HCT116 (cell line): ENCODE results near the gene APC2. TPM values are rescaled to one million over a fixed set of nuclear protein-coding genes. Genes with fewer than 3 reads are reported as not detected.

ENCODE experiments used
- ATAC-seq: fragments of 200-7000 bp; cut with Tn5 transposase; 2 replicates; pipeline ENCODE4 v1.9.1; 2020; ENCODE audit warnings: mild to moderate bottlenecking, moderate library complexity
- BruUV-seq: library from RNA; stranded (reverse); fragments of 400-500 nt; replicated peaks from 2 replicates; lab custom pipeline; 2021; lab: Mats Ljungman, UMichigan
- CTCF ChIA-PET: fragments of 300-600 bp; sonication (Branson Sonifier 250); formaldehyde crosslinking; loops from one replicate; lab custom pipeline; 2021; ENCODE audit warnings: antibody characterized with exemption; lab: Charles Lee
- POLR2A ChIA-PET: fragments of 300-600, 350-600 bp; sonication (Branson Sonifier 250); formaldehyde crosslinking; loops from one replicate; lab custom pipeline; 2021; ENCODE audit warnings: antibody characterized with exemption; lab: Charles Lee
- RAD21 ChIA-PET, 2 experiments: fragments of 300-600 bp; sonication (Branson Sonifier 250); formaldehyde crosslinking; loops; one replicate each; lab custom pipeline; 2023; ENCODE audit warnings: low total read pairs in 2 of 2; ENCODE audit not compliant: uncharacterized antibody in 2 of 2, unreplicated experiment in 2 of 2, low non-redundant PET in 1 of 2; lab: Charles Lee
- DNase-seq: peaks from one replicate; pipeline ENCODE4 v3.0.0-alpha.2; 2010; ENCODE audit warnings: low read depth, low spot score
- H2AFZ ChIP-seq: fragments of 200-600 bp; shearing (Covaris generic), sonication (generic); 2 replicates; pipeline ENCODE4 v1.6.1; 2017; ENCODE audit warnings: low read depth, mixed run types, mixed read lengths, antibody characterized with exemption, low read length; ENCODE audit not compliant: poor library complexity, severe bottlenecking
- H3K27ac ChIP-seq: 2 replicates; pipeline ENCODE4 v1.5.1; 2012; ENCODE audit warnings: low read depth, low read length
- H3K27me3 ChIP-seq: fragments of 200-600 bp; sonication (generic); 2 replicates; pipeline ENCODE4 v1.6.1; 2016; ENCODE audit warnings: mixed run types, low read length, mixed read lengths; ENCODE audit not compliant: insufficient read depth
- H3K36me3 ChIP-seq, 2 experiments: fragments of 200-500 bp in 1 of 2; fragments of 200-600 bp in 1 of 2; sonication (Bioruptor generic) in 1 of 2; sonication (generic) in 1 of 2; 2 replicates each; pipeline versions ENCODE4 v1.5.1 to v1.6.1; 2014 to 2016; ENCODE audit warnings: low read length in 2 of 2, inconsistent platforms in 1 of 2, mixed read lengths in 1 of 2, mixed run types in 1 of 2; ENCODE audit not compliant: insufficient read depth in 2 of 2, control insufficient read depth in 1 of 2
- H3K4me1 ChIP-seq, 2 experiments: fragments of 200-600 bp in 1 of 2; sonication (generic) in 1 of 2; 2 replicates each; pipeline versions ENCODE4 v1.5.1 to v1.6.1; 2012 to 2017; ENCODE audit warnings: low read length in 2 of 2, inconsistent platforms in 1 of 2, mild to moderate bottlenecking in 1 of 2, mixed read lengths in 1 of 2, mixed run types in 1 of 2, moderate library complexity in 1 of 2; ENCODE audit not compliant: insufficient read depth in 2 of 2, control insufficient read depth in 1 of 2
- H3K4me2 ChIP-seq: fragments of 200-600 bp; sonication (generic); 2 replicates; pipeline ENCODE4 v1.6.1; 2017; ENCODE audit warnings: mixed run types, low read length, mixed read lengths
- H3K4me3 ChIP-seq, 2 experiments: fragments of 200-600 bp in 1 of 2; sonication (generic) in 1 of 2; replicated peaks in 1 of 2; 2 replicates each; pipeline ENCODE4 v1.5.1; 2011 to 2016; ENCODE audit warnings: low read length in 2 of 2, control low read depth in 1 of 2, low read depth in 1 of 2, mild to moderate bottlenecking in 1 of 2, mixed read lengths in 1 of 2, mixed run types in 1 of 2
- H3K79me2 ChIP-seq: fragments of 200-600 bp; sonication (generic); 2 replicates; pipeline ENCODE4 v1.6.1; 2017; ENCODE audit warnings: mild to moderate bottlenecking, mixed run types, low read length, moderate library complexity, mixed read lengths; ENCODE audit not compliant: insufficient read depth
- H3K9ac ChIP-seq: fragments of 200-600 bp; sonication (generic); 2 replicates; pipeline ENCODE4 v1.6.1; 2016; ENCODE audit warnings: low read length, mixed read lengths
- H3K9me2 ChIP-seq: fragments of 200-600 bp; sonication (generic), shearing (Covaris generic); 2 replicates; pipeline ENCODE4 v1.6.1; 2017; ENCODE audit warnings: mixed run types, mild to moderate bottlenecking, moderate library complexity; ENCODE audit not compliant: insufficient read depth
- H3K9me3 ChIP-seq, 2 experiments: fragments of 200-500 bp in 1 of 2; fragments of 200-600 bp in 1 of 2; sonication (Bioruptor generic) in 1 of 2; sonication (generic) in 1 of 2; 2 replicates each; pipeline ENCODE4 v1.6.1; 2014 to 2017; ENCODE audit warnings: low read length in 2 of 2, mixed read lengths in 2 of 2, inconsistent platforms in 1 of 2, low read depth in 1 of 2, mild to moderate bottlenecking in 1 of 2, mixed run types in 1 of 2, moderate library complexity in 1 of 2; ENCODE audit not compliant: control insufficient read depth in 1 of 2, insufficient read depth in 1 of 2
- H4K20me1 ChIP-seq: fragments of 200-600 bp; sonication (generic), shearing (Covaris generic); 2 replicates; pipeline ENCODE4 v1.6.1; 2017; ENCODE audit warnings: mixed run types, mild to moderate bottlenecking, moderate library complexity; ENCODE audit not compliant: insufficient read depth
- CBX3 ChIP-seq: IDR thresholded peaks from 2 replicates; pipeline ENCODE4 v1.6.1; 2012; ENCODE audit warnings: low read depth
- CEBPB ChIP-seq: IDR thresholded peaks from 2 replicates; pipeline ENCODE4 v1.6.1; 2012; ENCODE audit warnings: low read depth
- CTCF ChIP-seq, 3 experiments: fragments of 200-600 bp in 1 of 3; sonication (generic) in 1 of 3; IDR thresholded peaks in 2 of 3; conservative IDR thresholded peaks in 1 of 3; 2 replicates each; pipeline ENCODE4 v1.5.1; 2012 to 2017; ENCODE audit warnings: low read depth in 2 of 3, low read length in 2 of 3, antibody characterized with exemption in 1 of 3, borderline replicate concordance in 1 of 3, control low read depth in 1 of 3, mild to moderate bottlenecking in 1 of 3, mixed read lengths in 1 of 3, mixed run types in 1 of 3, moderate library complexity in 1 of 3; ENCODE audit not compliant: insufficient read depth in 1 of 3
- ELF1 ChIP-seq: IDR thresholded peaks from 2 replicates; pipeline ENCODE4 v1.6.1; 2012; ENCODE audit warnings: low read depth, borderline replicate concordance
- EZH2 ChIP-seq: fragments of 200-600 bp; sonication (generic); IDR thresholded peaks from 2 replicates; pipeline ENCODE4 v1.6.1; 2017; ENCODE audit warnings: antibody characterized with exemption, mixed run types
- EZH2phosphoT487 ChIP-seq: fragments of 200-600 bp; IDR thresholded peaks from 2 replicates; pipeline ENCODE4 v1.6.1; 2018; ENCODE audit warnings: antibody characterized with exemption, borderline replicate concordance
- JUND ChIP-seq: IDR thresholded peaks from 2 replicates; pipeline ENCODE4 v1.6.1; 2012
- POLR2A ChIP-seq: IDR thresholded peaks from 2 replicates; pipeline ENCODE4 v1.7.0; 2011; ENCODE audit warnings: borderline replicate concordance; ENCODE audit not compliant: insufficient read depth, insufficient read length; ENCODE audit errors: extremely low read depth
- POLR2AphosphoS5 ChIP-seq: IDR thresholded peaks from 2 replicates; pipeline ENCODE4 v1.6.1; 2011; ENCODE audit warnings: mild to moderate bottlenecking, low read depth, low read length, moderate library complexity
- SIN3A ChIP-seq: IDR thresholded peaks from 2 replicates; pipeline ENCODE4 v1.6.1; 2012; ENCODE audit warnings: low read depth
- SP1 ChIP-seq: IDR thresholded peaks from 2 replicates; pipeline ENCODE4 v1.6.1; 2012; ENCODE audit warnings: low read depth
- SRF ChIP-seq: IDR thresholded peaks from 2 replicates; pipeline ENCODE4 v1.6.1; 2012; ENCODE audit warnings: low read depth
- TCF7L2 ChIP-seq: IDR thresholded peaks from 2 replicates; pipeline ENCODE4 v1.7.0; 2011; ENCODE audit warnings: borderline replicate concordance, inconsistent platforms; ENCODE audit not compliant: insufficient read depth, insufficient read length; ENCODE audit errors: extremely low read depth
- YY1 ChIP-seq: IDR thresholded peaks from 2 replicates; pipeline ENCODE4 v1.6.1; 2011; ENCODE audit warnings: low read length, low read depth, moderate library complexity, mild to moderate bottlenecking; ENCODE audit not compliant: insufficient replicate concordance; ENCODE audit errors: extremely low read depth
- intact Hi-C: fragments of 100-400 bp; cut with micrococcal nuclease; formaldehyde crosslinking; loops from 2 replicates; pipeline ENCODE4 v1.10.0; 2022
- total RNA-seq: library from RNA; stranded (reverse); gene quantifications from one replicate; pipeline ENCODE4 v1.2.1, GENCODE V29; 2021; ENCODE audit not compliant: unreplicated experiment
- TF ChIP-seq, protein P1 (sequence below): IDR thresholded peaks from 2 replicates; pipeline ENCODE4 v1.6.1; 2012

The APC2 gene
- total RNA-seq, 1 experiment from 2014 or later: 1.6 TPM

GRCh38 chr19:1431759-1432506, 18.0 kb upstream of the APC2 start:
- BruUV-seq: no TSS peak
- H3K36me3 ChIP-seq: peaks cover 37 to 53% of the 10 kb centered on the region in 2 experiments; a peak in 3 of 4 replicates
- no peak overlapping the region for H3K4me3 ChIP-seq
- H3K9me2 ChIP-seq: no peaks in the 10 kb centered on the region
- no peaks in the 10 kb centered on the region for H3K9me3 ChIP-seq
- H3K4me1 ChIP-seq: peaks cover 4 to 8% of the 10 kb centered on the region in 2 experiments; a peak in 3 of 4 replicates
- H3K27me3 ChIP-seq: no peaks in the 10 kb centered on the region
- POLR2A ChIA-PET: no interaction called here
- H3K27ac ChIP-seq: peak overlapping the region; percentile 5; the same call in 1 of the 2 replicates
- DNase-seq: no peak
- no peak for ATAC-seq
- H3K9ac ChIP-seq: no peak overlapping the region
- CTCF ChIA-PET: no interaction called here
- H4K20me1 ChIP-seq: no peaks in the 10 kb centered on the region
- intact Hi-C loops: no loop called here
- TF ChIP-seq CBX3 (no peak), POLR2AphosphoS5 (no peak), SIN3A (no peak), JUND (no peak), SRF (no peak), SP1 (no peak), CEBPB (no peak), CTCF (IDR thresholded peaks at IDR 0.05 in 2 of 3, conservative IDR thresholded peaks at IDR 0.05 in 1 of 3; ENCODE audit: borderline replicate concordance in 1 of 3, insufficient read depth in 1 of 3, low read depth in 2 of 3, low read length in 2 of 3) (no peak), EZH2phosphoT487 (no peak), EZH2 (no peak), ELF1 (no peak), POLR2A (no peak), YY1 (no peak), TCF7L2 (no peak)
- TF ChIP-seq, protein P1, sequence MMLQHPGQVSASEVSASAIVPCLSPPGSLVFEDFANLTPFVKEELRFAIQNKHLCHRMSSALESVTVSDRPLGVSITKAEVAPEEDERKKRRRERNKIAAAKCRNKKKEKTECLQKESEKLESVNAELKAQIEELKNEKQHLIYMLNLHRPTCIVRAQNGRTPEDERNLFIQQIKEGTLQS: no peak
- RAD21 ChIA-PET: no interaction called here
- no peak overlapping the region for H2AFZ ChIP-seq
- H3K4me2 ChIP-seq: no peak overlapping the region
- H3K79me2 ChIP-seq: peaks cover 46% of the 10 kb centered on the region
